ENCODE measurements around the gene TACC2. TPM values are rescaled to one million over a fixed set of nuclear protein-coding genes. Genes with fewer than 3 reads are reported as not detected.
"Not testable (repeated sequence)": the region's sequence is repeated elsewhere in the genome, so short reads cannot be mapped to it uniquely, and the experiment has no call there.

TACC2 gene
- total RNA-seq, 1 donor from 2014 or later: 76.4 TPM

- no peak for TF ChIP-seq POLR2A (IDR thresholded peaks at IDR 0.05)
- TF ChIP-seq CTCF (IDR thresholded peaks at IDR 0.05): no peak
- TF ChIP-seq POLR2AphosphoS5 (IDR thresholded peaks at IDR 0.05; ENCODE audit: insufficient read depth in 1 of 2, low read depth in 1 of 2): no peak
- DNase-seq (ENCODE audit: extremely low spot score in 2 of 2): no peak
- H3K36me3 ChIP-seq: no peaks in the 10 kb centered on the region
- intact Hi-C loops (cut with DNase I): no loop called here
- peaks cover 23% of the 10 kb centered on the region for H3K4me1 ChIP-seq
- H3K4me3 ChIP-seq: no peak overlapping the region
- peak overlapping the region; percentile 78 for H3K27ac ChIP-seq
- H3K9me3 ChIP-seq: no peaks in the 10 kb centered on the region
- H3K27me3 ChIP-seq: no peaks in the 10 kb centered on the region
Measured at GRCh38 chr10:122068844-122069243, 79.9 kb downstream of the TACC2 start.

GRCh38 chr10:122072491-122072890 is 83.5 kb downstream of the TACC2 start:
- intact Hi-C loops (cut with DNase I): no loop called here
- Histone ChIP-seq H3K4me1 (peaks cover 17% of the 10 kb centered on the region), H3K36me3 (no peaks in the 10 kb centered on the region), H3K27ac (no peak overlapping the region), H3K9me3 (no peaks in the 10 kb centered on the region), H3K27me3 (no peaks in the 10 kb centered on the region), H3K4me3 (no peak overlapping the region)
- DNase-seq (ENCODE audit: extremely low spot score in 2 of 2): no peak
- no peak for TF ChIP-seq POLR2AphosphoS5 (IDR thresholded peaks at IDR 0.05; ENCODE audit: insufficient read depth in 1 of 2, low read depth in 1 of 2)
- no peak for TF ChIP-seq CTCF (IDR thresholded peaks at IDR 0.05)
- no peak for TF ChIP-seq POLR2A (IDR thresholded peaks at IDR 0.05)

GRCh38 chr10:122073508-122073907 is 84.5 kb downstream of the TACC2 start:
- no peak for DNase-seq (ENCODE audit: extremely low spot score in 2 of 2)
- Histone ChIP-seq H3K27ac (no peak overlapping the region), H3K4me1 (peaks cover 21% of the 10 kb centered on the region), H3K27me3 (no peaks in the 10 kb centered on the region), H3K36me3 (no peaks in the 10 kb centered on the region), H3K4me3 (no peak overlapping the region), H3K9me3 (no peaks in the 10 kb centered on the region)
- no peak for TF ChIP-seq POLR2A (IDR thresholded peaks at IDR 0.05)
- intact Hi-C loops (cut with DNase I): no loop called here

- H3K27ac ChIP-seq: no peak overlapping the region
- peaks cover 12% of the 10 kb centered on the region for H3K4me1 ChIP-seq
- TF ChIP-seq CTCF (IDR thresholded peaks at IDR 0.05) (no peak), POLR2A (IDR thresholded peaks at IDR 0.05) (no peak), POLR2AphosphoS5 (IDR thresholded peaks at IDR 0.05; ENCODE audit: insufficient read depth in 1 of 2, low read depth in 1 of 2) (no peak)
- H3K27me3 ChIP-seq: no peaks in the 10 kb centered on the region
- no peaks in the 10 kb centered on the region for H3K9me3 ChIP-seq
- no peaks in the 10 kb centered on the region for H3K36me3 ChIP-seq
- H3K4me3 ChIP-seq: no peak overlapping the region
- intact Hi-C loops (cut with DNase I): no loop called here
- DNase-seq (ENCODE audit: extremely low spot score in 2 of 2): no peak
Measured at GRCh38 chr10:122075171-122075570, 86.2 kb downstream of the TACC2 start.

- H3K4me1 ChIP-seq; DNase-seq (ENCODE audit: extremely low spot score in 2 of 2); intact Hi-C loops (cut with DNase I); H3K9me3 ChIP-seq; H3K27ac ChIP-seq; H3K4me3 ChIP-seq; H3K27me3 ChIP-seq; H3K36me3 ChIP-seq: not testable (repeated sequence)
Measured at GRCh38 chr10:122075876-122076275, 86.9 kb downstream of the TACC2 start.

GRCh38 chr10:122077311-122077875 is 88.4 kb downstream of the TACC2 start:
- Histone ChIP-seq H3K9me3 (no peaks in the 10 kb centered on the region), H3K27me3 (no peaks in the 10 kb centered on the region), H3K4me3 (no peak overlapping the region), H3K27ac (no peak overlapping the region), H3K4me1 (peaks cover 6% of the 10 kb centered on the region), H3K36me3 (no peaks in the 10 kb centered on the region)
- DNase-seq (ENCODE audit: extremely low spot score in 2 of 2): no peak
- no peak for TF ChIP-seq POLR2A (IDR thresholded peaks at IDR 0.05)
- no peak for TF ChIP-seq POLR2AphosphoS5 (IDR thresholded peaks at IDR 0.05; ENCODE audit: insufficient read depth in 1 of 2, low read depth in 1 of 2)
- TF ChIP-seq CTCF (IDR thresholded peaks at IDR 0.05): no peak
- intact Hi-C loops (cut with DNase I): no loop called here

All from vagina (tissue), 2 donors.